ENCODE results near the gene MON2. TPM values are rescaled to one million over a fixed set of nuclear protein-coding genes. Genes with fewer than 3 reads are reported as not detected.

MON2 gene
- total RNA-seq, 4 donors from 2014 or later = 36.1 to 92.9 (median 42.8) TPM

GRCh38 chr12:62469704-62470103 lies 3.1 kb downstream of the MON2 start:
- intact Hi-C loops (cut with DNase I; ENCODE audit: low total_unique reads) = no loop called here
- DNase-seq (ENCODE audit: low spot score in 2 of 2) = no peak
- WGBS, 2 donors = 89% methylated on average over 2 of the region's 2 CpGs
- TF ChIP-seq CTCF (IDR thresholded peaks at IDR 0.05) (no peak), POLR2A (IDR thresholded peaks at IDR 0.05) (no peak)
- no peak overlapping the region for H3K4me3 ChIP-seq (ENCODE audit: low read depth, poor library complexity, severe bottlenecking)

DNA sequence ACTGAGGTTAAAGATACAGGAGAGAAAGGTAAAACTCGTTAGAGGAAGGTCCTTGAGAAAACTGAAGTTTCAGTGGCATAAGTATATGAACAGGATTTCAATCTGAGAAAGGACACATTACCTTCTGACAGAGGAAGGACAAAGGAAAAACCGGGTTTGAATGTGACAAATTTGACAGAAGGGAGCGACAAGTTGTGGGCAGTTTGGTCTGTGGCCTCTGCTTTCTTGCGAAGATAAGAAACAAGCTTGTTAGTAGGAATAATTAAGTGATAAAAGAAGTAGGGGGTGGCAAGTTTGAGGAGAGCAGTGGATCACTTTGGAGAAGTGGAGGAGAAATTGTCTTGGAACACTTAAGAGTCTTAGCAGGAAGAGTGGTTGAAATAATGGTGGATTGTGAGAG lies 5.1 kb downstream of the MON2 start:
- DNase-seq (ENCODE audit: low spot score in 2 of 2) = no peak
- TF ChIP-seq CTCF (IDR thresholded peaks at IDR 0.05) (no peak), POLR2A (IDR thresholded peaks at IDR 0.05) (no peak)
- intact Hi-C loops (cut with DNase I; ENCODE audit: low total_unique reads) = no loop called here
- H3K4me3 ChIP-seq (ENCODE audit: low read depth, poor library complexity, severe bottlenecking) = no peak overlapping the region
- WGBS, 2 donors = 77 to 84% methylated on average over 4 of the region's 4 CpGs

DNA sequence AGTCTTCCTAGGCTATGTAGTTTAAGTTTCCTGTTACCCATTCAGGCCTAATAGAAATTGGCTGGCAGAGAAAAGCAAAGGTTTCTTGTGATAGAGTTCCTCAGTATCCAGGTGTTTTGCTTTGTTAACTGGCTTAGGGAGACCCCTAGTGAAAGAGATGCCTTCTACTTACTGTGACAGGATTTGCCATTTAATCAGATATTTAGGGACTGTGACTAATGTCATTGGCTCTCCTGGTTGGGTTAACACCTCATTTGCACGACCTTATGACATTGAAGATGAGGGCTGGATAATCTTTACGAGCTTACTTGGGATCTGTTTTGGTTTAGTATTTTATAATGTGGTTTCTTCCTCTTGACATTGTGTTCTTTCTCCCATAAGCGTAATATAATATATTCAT lies 5.8 kb downstream of the MON2 start:
- intact Hi-C loops (cut with DNase I; ENCODE audit: low total_unique reads) = no loop called here
- WGBS, 2 donors = 67 to 73% methylated on average over 3 of the region's 3 CpGs
- H3K4me3 ChIP-seq (ENCODE audit: low read depth, poor library complexity, severe bottlenecking) = no peak overlapping the region
- no peak for DNase-seq (ENCODE audit: low spot score in 2 of 2)
- no peak for TF ChIP-seq POLR2A (IDR thresholded peaks at IDR 0.05)
- no peak for TF ChIP-seq CTCF (IDR thresholded peaks at IDR 0.05)

DNA sequence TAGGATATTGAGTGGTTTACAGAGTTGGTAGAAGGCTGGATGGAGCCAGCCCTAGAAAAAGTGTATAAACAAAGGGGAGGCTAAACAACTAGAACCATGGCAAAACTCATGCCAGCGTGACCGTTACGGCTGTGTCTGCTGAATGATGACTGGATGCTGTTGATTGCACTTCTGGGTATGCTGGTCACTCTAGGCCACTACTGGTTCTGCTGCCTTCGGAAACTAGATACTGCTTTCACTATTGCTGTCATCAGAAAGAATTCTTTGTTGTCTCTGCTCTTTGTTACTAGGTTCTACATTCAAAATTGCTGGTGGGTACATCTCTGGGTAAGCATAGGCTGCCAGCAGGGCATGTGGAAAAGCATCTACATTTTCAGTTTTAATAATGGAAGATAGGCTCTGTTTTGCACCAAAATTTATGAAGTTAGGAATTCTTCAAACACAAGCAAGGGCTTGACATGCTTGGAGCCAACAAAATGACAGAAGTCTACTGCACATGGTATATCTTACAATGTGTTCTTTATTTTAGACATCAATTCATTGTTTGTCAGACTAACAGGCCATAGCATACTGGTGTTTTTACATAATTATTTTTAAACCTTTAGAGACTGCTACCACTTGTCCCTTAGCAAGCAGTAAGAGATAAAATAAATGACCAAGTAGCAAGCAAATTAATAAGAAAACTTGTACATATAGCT lies 15.4 kb downstream of the MON2 start:
- TF ChIP-seq POLR2A (IDR thresholded peaks at IDR 0.05) (no peak), CTCF (IDR thresholded peaks at IDR 0.05) (no peak)
- WGBS, 2 donors = 72 to 91% methylated on average over 4 of the region's 4 CpGs
- no peak for DNase-seq (ENCODE audit: low spot score in 2 of 2)
- intact Hi-C loops (cut with DNase I; ENCODE audit: low total_unique reads) = no loop called here
- no peak overlapping the region for H3K4me3 ChIP-seq (ENCODE audit: low read depth, poor library complexity, severe bottlenecking)

DNA sequence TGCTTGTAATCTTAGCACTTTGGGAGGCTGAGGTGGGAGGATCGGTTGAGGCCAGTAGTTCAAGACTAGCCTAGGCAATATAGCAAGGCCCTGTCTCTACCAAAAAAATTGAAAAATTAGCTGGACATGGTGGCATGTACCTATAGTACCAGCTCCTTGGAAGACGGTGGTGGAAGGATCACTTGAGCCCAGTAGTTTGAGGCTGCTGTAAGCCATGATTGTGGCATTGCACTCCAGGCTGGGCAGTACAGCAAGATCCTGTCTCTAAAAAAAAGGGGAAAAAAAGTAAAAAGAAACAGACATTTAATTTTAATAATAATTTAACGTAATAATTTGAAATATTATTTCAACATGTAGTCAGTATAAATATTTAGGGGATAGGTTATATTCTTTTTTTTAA lies 16.1 kb downstream of the MON2 start:
- intact Hi-C loops (cut with DNase I; ENCODE audit: low total_unique reads) = no loop called here
- no peak for DNase-seq (ENCODE audit: low spot score in 2 of 2)
- TF ChIP-seq CTCF (IDR thresholded peaks at IDR 0.05) = no peak
- no peak for TF ChIP-seq POLR2A (IDR thresholded peaks at IDR 0.05)
- WGBS, 2 donors = 75 to 98% methylated on average over 3 of the region's 3 CpGs
- no peak overlapping the region for H3K4me3 ChIP-seq (ENCODE audit: low read depth, poor library complexity, severe bottlenecking)

- 67 to 71% methylated on average over 2 of the region's 2 CpGs for WGBS, 2 donors
- H3K4me3 ChIP-seq (ENCODE audit: low read depth, poor library complexity, severe bottlenecking) = no peak overlapping the region
- no peak for DNase-seq (ENCODE audit: low spot score in 2 of 2)
- intact Hi-C loops (cut with DNase I; ENCODE audit: low total_unique reads) = no loop called here
- TF ChIP-seq CTCF (IDR thresholded peaks at IDR 0.05) (no peak), POLR2A (IDR thresholded peaks at IDR 0.05) (no peak)
Measured at GRCh38 chr12:62484233-62484632, 17.6 kb downstream of the MON2 start.

Measured in lower leg skin (tissue), 4 donors.